HG02571 (cell line): ENCODE results near the gene TSPOAP1.

Source experiments
- ATAC-seq: cut with Tn5 transposase; IDR thresholded peaks from one replicate; pipeline ENCODE4 v1.9.1; 2021; ENCODE audit warnings: mild to moderate bottlenecking, moderate library complexity; ENCODE audit not compliant: unreplicated experiment

The TSPOAP1 gene

DNA sequence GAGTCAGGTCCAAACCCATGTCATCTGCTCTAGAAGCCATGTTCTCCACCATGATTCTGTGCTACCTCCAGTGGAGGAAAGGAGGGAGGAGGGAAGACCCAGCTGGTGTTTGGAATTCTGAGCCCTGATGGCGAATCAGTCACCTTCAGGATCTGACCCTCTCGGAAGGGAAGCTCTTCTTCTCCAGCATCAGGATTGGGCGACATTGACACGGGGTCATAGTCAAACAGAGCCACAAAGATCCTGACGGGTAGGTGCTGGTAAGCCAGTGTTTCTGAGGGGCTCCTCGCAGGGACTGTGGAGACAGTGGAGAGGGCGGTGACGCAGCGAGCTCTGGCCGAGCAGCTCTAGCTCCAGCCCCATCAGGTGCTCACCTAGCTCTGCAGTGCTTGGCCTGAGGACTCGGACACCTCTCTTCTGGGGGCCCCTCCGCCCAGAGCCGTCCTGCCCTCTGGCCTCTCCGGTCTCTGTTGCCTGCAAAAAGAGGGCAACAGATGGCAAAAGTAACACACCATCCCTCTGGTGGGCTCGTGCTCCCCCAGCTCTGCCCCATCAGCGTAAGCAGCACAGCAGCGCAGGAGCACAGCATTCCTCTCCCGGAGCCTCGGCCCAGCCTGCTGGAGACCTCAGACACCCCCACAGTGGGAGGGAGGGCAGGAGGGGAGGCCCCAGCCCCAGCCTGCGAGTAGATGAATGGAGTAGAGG, 21.0 kb downstream of the TSPOAP1 start:
- ATAC-seq, result no peak

DNA sequence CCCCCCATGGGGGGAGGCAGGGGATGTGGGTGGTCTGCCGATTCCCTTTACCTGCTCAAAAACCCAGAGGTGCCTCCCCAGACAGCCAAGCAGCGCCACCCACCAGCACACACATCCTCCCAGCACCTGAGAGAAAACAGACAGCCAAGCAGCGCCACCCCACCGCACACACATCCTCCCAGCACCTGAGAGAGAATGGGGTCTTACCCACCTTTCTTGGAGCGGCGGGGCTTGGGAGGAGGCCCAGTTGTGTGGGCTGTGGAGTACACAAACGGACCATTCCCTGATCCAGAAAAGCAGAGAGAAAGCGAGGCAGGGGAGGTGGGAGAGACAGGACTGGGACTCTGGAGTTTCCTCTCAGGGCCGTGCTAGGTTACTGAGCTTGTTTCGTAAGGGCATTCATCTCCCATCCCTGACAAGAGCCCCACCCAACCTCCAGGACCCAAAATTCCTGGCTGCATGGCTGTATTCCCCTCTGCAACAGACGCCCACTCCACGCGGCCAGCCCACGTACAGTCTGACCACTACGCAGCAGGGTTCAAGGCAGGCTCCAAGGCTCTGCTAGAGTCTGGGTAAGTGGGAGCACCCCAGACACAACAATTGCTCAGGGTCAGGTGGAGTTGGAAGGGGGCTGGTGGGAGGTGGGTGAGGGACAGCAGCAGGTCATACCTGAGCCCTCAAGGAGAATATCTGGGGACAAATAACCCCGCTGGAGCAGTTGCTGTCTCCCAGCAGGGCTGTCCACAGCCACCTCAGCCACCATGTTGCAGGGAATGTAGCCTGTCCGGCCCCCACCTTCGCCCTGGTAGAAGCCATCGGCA, 22.3 kb downstream of the TSPOAP1 start:
- ATAC-seq, result no peak

DNA sequence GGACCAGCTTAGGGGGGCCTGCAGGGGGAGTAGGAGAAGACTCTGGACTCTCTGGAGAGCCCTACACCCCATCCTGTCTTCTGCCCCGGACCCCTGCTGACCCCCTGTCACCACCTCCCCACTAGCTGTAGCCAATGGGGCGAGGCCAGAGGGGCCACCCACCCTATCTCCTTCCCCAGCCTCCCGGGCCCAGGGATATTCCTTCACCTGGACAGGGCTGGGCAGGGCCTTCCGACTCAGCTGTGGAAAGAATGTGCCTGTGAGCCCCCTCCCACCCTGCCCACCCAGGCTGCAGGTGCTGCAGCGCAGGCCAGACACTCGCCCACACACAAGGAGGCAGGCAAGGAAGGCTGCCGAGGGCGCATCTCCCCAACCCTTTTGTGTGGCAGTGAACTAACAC, 23.0 kb downstream of the TSPOAP1 start:
- ATAC-seq, result no peak

DNA sequence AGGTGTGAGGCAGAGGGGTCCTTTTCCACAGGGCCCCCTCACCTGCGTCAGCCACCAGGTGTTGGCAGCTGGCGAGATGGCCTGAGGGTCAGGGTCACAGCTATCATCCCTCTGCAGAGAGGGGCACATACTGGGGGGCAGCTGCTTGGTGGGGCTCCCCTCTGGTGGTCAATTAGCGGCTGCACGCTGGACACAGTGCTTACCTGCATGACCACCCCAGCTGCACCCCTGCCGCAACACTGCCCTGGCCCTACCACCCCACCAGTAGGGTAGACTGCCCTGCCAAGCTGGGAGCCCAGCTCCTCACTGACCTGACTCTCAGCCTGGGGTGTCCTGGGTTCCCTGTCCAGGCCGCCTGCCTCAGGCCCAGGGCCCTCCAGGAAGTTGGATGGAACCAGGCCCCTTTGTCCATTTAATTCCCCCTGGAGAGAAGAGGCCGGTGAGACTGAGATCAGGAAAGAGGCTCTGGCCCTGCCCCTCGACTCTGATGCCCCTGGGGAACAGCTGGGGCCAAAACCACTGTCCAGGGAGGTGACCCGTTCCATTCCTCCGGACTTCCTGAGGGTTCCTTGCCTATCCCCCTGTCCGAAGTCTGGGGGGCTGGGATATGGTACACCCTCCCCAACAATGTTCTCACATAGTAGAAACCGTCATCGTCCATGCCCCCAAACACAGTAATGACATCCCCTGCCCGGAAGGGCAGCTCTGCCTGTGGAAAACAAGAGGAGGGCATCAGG, 23.7 kb downstream of the TSPOAP1 start:
- no peak for ATAC-seq

DNA sequence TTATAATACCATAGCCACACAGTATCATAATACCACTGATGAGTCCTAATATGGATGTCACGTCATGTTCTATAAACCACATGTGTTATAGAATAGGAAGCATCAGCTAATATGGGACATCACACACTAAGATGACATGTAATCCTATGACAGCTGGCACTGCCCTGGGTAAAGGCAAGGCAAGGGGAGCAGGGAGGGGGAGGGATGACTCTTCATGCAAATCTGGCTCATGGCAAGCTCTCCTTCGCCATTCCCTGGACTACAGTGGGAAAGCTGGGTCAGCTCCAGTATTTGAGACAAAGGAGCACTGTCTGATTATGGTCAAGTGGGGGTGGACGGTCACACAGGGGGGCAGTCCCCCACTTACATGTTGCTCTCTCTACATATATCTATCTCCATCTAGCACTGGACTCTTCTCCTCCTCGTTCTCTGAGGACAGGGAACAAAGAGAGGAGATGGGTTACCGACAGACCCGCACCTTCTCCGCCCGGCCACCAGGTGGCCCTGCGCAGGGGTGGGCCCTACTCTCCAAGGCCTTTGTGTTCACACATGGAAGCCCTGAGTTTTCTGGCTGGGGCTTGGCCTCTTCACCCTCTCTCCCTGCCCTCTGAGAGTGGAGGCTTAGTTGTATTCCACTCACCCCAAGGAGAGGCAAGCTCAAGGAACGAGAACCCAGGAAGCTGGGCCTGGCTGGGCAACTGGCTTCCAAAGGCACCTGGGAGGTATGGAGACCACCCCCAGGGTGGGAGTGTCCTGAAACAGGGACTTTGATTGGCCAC, 24.4 kb downstream of the TSPOAP1 start:
- ATAC-seq, result no peak

DNA sequence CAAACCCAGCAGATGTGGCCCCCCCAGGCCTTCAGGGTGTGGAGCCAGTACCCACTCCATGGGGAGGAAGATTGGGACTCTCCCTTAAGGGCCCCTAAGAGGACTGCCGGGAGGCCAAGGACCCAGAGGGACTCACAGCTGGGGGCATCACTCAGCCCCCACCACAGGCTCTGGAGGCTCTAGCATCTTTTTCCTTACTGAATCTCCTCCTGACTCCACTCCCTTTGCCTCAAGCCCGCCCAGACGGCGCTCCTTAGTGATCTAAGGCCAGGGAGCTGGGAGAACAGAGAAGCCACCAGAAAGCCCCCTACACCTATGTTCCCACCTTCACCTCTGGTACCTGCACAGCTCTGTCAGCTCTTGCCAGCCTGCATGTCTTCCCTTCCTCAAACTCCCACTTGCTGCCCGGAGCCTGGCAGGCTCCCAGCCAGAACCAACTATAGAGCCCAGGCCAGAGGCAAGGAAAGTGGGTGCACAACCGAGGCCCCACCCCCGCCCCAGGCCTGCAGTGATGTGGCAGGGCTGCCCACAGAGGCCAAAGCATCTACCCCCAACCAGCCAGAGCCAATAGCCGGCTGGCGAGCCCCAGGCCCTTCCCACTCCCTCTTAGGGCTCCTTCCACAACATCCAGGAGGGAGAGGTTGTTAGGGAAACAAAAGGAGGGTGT, 25.5 kb downstream of the TSPOAP1 start:
- ATAC-seq, result no peak

DNA sequence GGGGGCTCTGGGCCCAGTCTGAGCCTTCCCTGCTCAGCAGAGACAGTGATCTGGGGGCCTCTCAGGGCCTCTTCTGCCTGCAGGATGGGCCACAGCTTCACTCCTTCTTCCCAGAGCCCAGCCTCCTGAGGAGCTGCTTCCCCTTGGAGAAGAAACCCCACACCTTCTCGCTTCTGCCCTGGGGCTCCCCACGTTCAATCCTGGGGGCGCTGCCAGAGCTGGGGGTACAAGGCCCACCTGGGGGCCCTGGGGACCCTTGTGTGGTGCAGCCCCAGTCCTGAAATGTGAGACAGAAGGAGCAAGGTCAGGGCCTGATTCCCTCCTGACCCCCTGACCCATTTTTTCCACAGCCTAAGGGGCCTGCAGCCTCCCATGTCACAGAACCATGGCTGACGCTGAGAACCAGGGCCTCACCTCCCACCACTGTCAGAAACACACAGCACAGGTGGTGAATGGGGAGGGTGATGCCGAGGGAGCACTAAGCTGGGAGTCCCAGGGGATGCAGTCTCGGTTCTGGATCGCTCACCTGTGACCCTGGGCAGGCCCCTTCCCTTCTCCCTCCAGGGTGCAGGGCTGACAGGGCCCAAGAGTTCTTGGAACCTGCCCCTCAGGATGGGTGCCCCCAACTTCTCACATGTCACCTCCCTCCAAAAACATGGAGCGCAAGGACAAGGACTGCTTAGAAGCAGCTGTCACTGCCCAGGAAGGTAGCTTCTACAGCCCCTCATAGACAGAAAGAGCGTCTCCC, 26.2 kb downstream of the TSPOAP1 start:
- ATAC-seq, result no peak

DNA sequence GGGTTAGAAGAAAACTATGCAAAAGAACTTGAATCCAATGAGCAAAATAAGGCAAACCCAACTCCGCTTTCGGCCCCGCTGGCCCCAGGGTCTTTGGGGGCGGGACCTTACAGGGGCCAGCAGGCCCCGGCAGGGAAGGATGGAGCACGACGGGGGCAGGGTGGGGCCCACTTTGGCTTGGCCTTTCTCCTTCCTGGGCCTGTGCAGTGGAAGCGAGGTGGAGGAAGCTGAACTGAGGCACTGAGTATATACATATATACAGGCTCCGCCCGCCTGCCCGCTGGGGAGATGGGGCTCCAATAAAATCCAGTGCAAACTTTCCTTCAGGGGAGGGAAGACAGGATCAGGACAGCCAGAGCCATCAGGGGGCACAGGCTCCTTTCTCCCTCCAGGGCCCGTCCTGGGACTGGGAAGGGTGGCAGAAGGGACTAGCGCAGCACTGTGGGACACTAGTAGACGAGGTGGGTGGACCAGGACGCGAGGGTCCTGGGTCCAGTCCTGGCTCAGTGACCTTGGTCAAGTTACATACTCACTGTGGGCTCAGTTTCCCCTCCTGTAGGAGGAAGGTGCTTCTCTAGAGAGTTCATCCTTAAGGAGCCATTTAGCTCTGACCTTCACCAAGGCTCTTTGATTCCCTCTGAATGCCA, 27.0 kb downstream of the TSPOAP1 start:
- no peak for ATAC-seq

DNA sequence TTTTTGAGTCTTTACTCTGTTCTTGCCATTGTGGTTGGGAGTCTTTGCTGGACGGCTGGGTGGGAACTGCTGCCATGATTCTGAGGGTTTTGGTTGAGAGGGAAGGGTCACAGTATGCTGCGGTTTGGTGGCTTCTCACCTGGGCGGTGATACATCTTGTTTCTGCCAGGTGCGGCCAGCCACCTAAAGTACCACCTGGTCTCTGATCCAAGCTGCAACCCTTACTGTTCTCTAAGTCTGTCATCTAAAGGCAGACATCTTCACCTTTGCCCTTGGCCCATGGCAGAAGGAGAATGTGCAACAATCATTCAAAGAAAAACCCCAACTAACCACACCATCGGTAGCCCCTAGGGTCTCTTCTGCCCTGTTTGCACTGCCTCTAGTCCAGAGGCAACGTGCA, 28.3 kb downstream of the TSPOAP1 start:
- no peak for ATAC-seq

DNA sequence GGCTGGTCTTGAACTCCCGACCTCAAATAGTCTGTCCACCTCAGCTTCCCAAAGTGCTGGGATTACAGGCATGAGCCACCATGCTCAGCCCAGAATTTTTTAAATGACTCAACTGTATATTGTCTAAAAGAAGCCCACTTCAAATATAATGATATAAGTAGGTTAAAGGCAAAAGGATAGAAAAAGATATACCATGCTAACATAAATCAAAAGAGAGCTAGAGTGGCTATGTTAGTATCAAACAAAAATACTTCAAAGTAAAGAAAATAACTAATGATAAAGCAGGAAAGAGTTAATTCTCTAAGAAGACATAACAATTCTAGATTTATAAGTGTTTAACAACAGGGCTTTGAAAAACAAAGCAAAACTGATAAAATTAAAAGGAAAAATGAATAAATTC, 34.6 kb downstream of the TSPOAP1 start:
- no peak for ATAC-seq

DNA sequence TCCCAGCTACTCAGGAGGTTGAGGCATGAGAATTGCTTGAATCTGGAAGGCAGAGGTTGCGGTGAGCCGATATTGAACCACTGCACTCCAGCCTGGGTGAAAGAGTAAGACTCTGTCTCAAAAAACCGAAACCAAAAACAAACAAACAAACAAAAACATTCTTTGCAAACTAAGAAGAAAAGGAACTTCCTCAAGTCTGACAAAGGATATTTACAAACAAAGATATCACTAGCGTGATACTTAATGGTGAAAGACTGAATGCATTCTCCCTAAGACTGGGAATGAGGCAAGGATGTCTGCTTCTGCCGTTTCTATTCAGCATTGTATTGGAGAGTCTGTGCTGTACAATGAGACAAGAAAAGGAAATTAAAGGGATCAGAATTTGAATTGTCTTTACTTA, 37.3 kb downstream of the TSPOAP1 start:
- no peak for ATAC-seq

DNA sequence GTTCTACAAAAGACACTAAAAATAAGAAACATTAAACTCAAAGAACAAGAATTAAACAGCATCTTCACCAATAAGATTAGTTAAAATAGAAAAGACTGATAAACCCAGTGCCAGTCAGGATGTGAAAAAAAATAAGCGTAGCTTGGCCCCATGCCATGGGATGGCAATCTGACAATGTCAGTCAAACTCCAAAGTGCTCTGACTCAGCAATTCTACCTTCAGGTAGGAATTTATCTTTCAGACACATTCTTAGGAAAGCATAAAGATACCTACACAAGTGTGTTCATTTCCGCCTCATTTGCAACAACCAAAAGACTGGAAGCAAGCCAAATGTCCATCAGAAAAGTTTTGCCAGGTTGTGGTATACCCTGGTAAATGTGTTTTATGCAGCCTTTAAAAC, 38.7 kb downstream of the TSPOAP1 start:
- ATAC-seq, result no peak

DNA sequence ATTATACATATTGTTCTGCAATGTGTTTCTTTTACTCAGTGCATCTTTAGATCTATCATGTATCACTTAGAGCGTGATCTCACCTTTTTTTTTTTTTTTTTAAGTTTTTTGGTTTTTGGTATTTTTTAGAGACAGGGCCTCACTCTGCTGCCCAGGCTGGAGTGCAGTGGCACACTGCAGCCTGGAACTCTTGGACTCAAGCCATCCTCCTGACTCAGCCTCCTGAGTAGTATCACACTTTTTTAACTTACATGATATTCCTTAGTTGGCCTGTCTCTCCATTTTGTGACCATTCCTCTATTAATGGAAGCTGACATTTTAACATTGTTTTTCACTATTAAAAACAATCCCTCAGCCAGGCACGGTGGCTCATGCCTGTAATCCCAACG, 43.2 kb downstream of the TSPOAP1 start:
- no peak for ATAC-seq

DNA sequence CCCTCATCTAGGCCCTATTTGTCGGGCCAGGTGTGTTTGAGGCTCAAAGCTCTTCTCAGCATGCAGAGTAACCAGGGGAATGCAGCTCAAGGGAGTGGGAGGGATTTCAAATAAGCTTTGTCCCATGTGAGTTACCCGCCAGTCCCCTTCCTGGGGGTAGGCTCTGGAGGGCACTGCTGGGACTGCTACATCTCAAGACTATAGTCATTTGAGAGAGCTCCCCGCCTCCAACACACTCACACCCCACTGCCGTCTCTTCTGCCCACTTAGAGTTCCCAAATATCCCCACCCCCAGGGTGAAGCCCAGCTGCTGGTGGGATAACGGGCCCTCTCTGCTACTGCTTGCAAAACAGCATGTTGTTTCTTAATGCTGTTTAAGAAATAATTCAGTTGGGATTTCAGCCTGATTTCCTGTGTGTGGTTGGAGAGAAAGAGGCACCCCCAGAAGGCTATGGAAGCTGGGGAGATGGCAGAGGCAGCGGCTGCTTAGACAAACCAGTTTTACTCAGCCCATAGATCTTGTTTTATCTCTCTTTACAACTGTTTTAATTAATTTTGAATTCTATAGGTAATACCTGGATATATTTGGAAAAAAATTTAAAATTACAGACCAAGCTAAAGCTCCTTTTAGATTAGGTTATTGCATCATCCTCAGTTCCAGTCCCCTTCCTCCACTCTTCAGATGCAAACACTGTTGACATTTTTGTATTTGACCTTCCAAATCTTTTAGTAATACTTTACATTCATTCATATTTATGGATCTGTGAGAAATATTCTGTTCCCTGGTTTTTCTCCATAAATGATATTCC, 43.8 kb downstream of the TSPOAP1 start:
- ATAC-seq, result no peak

DNA sequence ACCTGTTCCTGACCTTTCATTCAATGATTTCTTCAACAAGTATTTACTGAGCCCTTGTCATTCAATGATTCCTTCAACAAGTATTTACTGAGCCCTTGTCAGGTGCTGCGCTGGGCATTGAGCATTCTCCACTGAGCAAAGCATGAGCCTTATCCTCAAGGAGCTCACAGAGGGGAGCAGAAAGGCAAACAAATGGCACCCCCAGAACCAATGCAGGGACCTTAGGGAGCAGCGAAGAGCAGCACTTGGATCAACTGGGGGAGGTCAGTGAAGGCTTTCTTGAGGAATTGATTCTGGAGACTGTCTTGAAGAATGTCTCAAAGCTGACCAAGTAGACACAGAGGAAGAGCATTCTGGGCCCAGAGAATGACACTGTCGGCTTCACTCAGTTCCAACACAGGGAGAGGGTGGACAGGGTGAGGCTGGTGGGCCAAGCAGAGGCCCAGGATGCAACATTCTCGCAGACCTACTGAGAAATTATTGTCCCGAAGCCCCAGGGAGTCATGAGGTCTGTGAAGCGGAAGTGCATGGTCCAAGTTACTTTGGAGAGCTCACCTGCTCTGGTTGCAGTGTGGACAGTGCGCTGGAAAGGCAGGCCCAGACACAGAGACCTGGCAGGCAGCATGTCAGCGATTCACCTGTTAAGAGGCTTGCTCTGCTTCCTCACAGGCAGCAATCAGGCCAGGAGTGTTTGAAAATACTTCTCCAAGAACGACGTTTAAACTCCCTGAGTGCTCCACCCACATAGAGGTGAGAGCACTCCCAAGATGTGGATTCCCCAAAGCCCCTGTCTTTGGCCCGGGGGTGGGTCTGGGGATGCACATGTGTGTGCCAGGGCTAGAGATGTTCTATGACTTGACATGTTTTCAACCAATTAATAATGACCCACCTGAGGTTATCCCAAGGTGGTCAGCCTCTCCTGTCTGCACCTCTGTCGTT, 44.7 kb downstream of the TSPOAP1 start:
- ATAC-seq, result no peak

DNA sequence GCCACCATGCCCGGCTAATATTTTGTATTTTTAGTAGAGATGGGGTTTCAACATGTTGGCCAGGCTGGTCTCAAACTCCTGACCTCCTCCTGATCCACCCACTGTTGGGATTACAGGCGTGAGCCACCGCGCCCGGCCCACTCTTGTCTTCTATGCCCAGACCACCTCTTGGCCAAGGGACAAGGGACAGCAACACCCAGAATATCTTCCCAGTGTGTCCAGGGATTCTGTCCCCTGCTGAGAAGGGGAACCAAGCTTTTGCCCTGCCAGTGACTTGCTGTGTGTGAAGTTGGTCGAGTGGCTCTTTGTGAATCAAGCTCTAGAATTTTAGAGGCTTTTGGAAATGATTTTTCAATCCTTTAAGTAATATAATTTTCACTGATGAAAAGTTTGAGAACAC, 46.2 kb downstream of the TSPOAP1 start:
- no peak for ATAC-seq

DNA sequence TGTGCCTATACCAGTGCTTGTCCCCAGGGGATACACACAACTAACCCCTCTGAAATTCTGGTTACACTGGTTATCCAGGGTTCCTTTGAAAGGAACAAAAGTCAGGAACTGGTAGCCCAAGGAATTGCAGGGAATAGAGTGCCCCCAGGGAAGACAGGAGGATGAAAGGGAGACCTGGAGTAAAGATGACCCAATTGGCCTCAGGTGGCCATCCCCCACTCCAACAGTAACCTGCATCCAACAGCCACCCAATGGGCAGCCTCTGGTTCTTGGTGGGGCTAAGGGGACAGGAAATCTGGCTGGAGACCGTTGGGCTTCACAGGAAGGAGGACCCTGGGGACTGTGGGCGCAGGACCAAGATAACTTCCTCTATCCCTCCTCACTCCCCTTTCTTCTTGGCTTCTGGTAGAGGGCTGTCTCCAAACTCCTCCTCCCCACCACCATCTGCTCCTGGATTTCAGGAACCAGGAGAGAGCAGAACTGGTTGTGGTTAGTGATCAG, 47.0 kb downstream of the TSPOAP1 start:
- no peak for ATAC-seq
